ENCODE measurements around the gene ZNF462.

DNA sequence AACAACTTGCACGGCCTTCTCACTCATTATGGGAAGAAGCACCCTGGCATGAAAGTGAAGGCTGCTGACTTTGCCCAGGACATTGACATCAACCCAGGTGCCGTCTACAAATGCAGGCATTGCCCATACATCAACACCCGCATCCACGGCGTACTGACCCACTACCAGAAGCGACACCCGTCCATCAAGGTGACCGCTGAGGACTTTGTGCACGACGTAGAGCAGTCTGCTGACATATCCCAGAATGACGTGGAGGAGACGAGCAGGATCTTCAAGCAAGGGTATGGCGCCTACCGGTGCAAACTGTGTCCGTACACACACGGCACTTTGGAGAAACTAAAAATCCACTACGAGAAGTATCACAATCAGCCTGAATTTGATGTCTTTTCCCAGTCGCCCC is 65.4 kb downstream of the ZNF462 start:
- no peak for TF ChIP-seq POLR2A (IDR thresholded peaks at IDR 0.05; ENCODE audit: extremely low read depth, insufficient read length)
- TF ChIP-seq, protein P1, sequence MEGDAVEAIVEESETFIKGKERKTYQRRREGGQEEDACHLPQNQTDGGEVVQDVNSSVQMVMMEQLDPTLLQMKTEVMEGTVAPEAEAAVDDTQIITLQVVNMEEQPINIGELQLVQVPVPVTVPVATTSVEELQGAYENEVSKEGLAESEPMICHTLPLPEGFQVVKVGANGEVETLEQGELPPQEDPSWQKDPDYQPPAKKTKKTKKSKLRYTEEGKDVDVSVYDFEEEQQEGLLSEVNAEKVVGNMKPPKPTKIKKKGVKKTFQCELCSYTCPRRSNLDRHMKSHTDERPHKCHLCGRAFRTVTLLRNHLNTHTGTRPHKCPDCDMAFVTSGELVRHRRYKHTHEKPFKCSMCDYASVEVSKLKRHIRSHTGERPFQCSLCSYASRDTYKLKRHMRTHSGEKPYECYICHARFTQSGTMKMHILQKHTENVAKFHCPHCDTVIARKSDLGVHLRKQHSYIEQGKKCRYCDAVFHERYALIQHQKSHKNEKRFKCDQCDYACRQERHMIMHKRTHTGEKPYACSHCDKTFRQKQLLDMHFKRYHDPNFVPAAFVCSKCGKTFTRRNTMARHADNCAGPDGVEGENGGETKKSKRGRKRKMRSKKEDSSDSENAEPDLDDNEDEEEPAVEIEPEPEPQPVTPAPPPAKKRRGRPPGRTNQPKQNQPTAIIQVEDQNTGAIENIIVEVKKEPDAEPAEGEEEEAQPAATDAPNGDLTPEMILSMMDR (IDR thresholded peaks at IDR 0.05; ENCODE audit: low read depth, low read length) = no peak
- TF ChIP-seq MYC (IDR thresholded peaks at IDR 0.05; ENCODE audit: low read depth, low read length) = no peak

Measured in NB4 (cell line).